Measurements from ENCODE around the gene ICE2.

- no peak for TF ChIP-seq CTCF (conservative IDR thresholded peaks at IDR 0.05; ENCODE audit: low read depth in 2 of 2)
- no peak for TF ChIP-seq ZNF462 (CRISPR knock-in tag; IDR thresholded peaks at IDR 0.05)
These were observed 17.9 kb upstream of the ICE2 start for GRCh38 chr15:60496853-60497252.

Measured in GM23338 (cell line).